Smooth muscle cell of bladder (primary cell): ENCODE data around the gene UBE2Z. TPM values are rescaled to one million over a fixed set of nuclear protein-coding genes. Genes with fewer than 3 reads are reported as not detected.

ENCODE experiments used
- total RNA-seq: library from RNA; depleted of rRNA; stranded (reverse); fragments of >200 nt; gene quantifications from 2 replicates; pipeline ENCODE4 v1.2.3, GENCODE V29; 2014

UBE2Z gene
- total RNA-seq = 46.1 and 55.7 TPM in 2 replicates

GRCh38 chr17:48908047-48908843, at the start of gene UBE2Z:
UBE2Z (plus strand) TSS chr17:48908407; CDS start chr17:48908504, 97 bp downstream.

GRCh38 chr17:48944515-48945260, 36.5 kb downstream of the UBE2Z start, which contains the start of gene SNF8:
SNF8 (minus strand) TSS chr17:48944842; CDS start chr17:48944734, 108 bp downstream.

Other genes starting within 250 kb of the UBE2Z start
- gene PRAC1, start 185.9 kb upstream of the UBE2Z start, total RNA-seq = not detected in 2 replicates
- 0.46 TPM in 1 of 2 replicates, not detected in the other for gene PRAC2, start 185.2 kb upstream of the UBE2Z start, total RNA-seq
- gene HOXB13, start 179.7 kb upstream of the UBE2Z start, total RNA-seq = 0.28 and 0.74 TPM in 2 replicates
- gene TTLL6, start 91.2 kb upstream of the UBE2Z start, total RNA-seq = 0.18 and 0.57 TPM in 2 replicates
- gene CALCOCO2, start 77.4 kb upstream of the UBE2Z start, total RNA-seq = 46.4 and 48.2 TPM in 2 replicates
- gene ATP5MC1, start 15.6 kb upstream of the UBE2Z start, total RNA-seq = 30.4 and 30.5 TPM in 2 replicates
- gene SNF8, start 36.4 kb downstream of the UBE2Z start, total RNA-seq = 136 and 137 TPM in 2 replicates
- not detected in 2 replicates for gene GIP, start 60.2 kb downstream of the UBE2Z start, total RNA-seq
- 0.14 and 1.1 TPM in 2 replicates for gene IGF2BP1, start 89.0 kb downstream of the UBE2Z start, total RNA-seq
- 0.18 and 3.6 TPM in 2 replicates for gene B4GALNT2, start 224.4 kb downstream of the UBE2Z start, total RNA-seq